Right renal cortex interstitium (tissue), 3 donors: ENCODE data around the gene RAB4B. TPM values are rescaled to one million over a fixed set of nuclear protein-coding genes. Genes with fewer than 3 reads are reported as not detected.
A peak's percentile ranks its signal among the peaks of the same experiment; 100 is the strongest.
"Not testable (repeated sequence)": the region's sequence is repeated elsewhere in the genome, so short reads cannot be mapped to it uniquely, and the experiment has no call there.

ENCODE experiments used
- DNase-seq, 3 donors: peaks; one replicate each; pipeline ENCODE4 v3.0.0-alpha.2; 2013; ENCODE audit warnings: low read depth in 3 of 3, low spot score in 2 of 3
- polyA plus RNA-seq, 3 donors: library from polyadenylated mRNA; unstranded; fragments of 120-200 nt; gene quantifications; one replicate each; pipeline ENCODE4 v1.2.1, GENCODE V29; 2013; ENCODE audit not compliant: insufficient read length in 3 of 3

Gene RAB4B
- polyA plus RNA-seq, 3 donors, result 7.5 to 9.0 (median 8.8) TPM

DNA sequence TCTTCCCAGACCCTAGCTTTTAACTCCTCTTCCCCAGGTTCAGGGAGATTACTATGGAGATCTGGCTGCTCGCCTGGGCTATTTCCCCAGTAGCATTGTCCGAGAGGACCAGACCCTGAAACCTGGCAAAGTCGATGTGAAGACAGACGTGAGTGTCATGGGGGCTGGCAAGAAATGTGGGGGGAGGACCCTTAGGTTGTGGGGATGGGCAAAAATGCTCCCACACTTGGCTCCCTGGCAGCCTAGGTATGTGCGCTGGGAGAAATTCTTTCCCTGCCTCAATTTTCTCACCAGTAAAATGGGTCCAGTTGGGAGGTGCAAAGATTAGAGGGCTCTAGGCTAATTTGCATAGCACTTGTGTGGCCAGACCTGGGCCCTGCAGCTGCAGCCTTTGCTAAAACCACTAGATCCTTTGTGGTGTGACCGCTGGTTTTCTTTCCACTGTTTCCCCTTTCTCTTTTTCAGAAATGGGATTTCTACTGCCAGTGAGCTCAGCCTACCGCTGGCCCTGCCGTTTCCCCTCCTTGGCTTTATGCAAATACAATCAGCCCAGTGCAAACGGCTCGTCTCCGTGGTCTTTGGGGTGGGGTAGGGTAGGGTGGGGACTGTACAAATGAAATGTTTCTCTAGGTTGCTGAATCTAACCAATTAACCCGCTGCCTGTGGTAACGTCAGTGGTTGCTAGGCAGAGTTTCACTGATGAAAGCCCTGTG lies 959 bp upstream of the RAB4B start:
- peak; percentile 85 to 89 (median 89) for DNase-seq

DNA sequence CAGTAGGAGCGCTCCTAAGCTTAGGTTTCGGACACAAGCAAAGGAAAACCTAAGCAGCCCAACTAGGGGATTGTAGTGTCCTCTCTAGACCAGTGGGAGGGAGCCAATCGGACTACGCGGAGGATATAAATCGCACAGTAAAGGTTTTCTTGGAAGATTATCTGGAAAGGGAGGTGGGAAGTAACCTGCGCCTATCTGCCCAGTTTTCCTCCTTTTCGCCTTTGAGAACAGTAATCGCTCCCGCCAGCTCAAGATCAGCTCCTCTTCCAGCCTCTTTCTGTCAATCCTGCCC lies 456 bp upstream of the RAB4B start:
- DNase-seq, result no peak

DNA sequence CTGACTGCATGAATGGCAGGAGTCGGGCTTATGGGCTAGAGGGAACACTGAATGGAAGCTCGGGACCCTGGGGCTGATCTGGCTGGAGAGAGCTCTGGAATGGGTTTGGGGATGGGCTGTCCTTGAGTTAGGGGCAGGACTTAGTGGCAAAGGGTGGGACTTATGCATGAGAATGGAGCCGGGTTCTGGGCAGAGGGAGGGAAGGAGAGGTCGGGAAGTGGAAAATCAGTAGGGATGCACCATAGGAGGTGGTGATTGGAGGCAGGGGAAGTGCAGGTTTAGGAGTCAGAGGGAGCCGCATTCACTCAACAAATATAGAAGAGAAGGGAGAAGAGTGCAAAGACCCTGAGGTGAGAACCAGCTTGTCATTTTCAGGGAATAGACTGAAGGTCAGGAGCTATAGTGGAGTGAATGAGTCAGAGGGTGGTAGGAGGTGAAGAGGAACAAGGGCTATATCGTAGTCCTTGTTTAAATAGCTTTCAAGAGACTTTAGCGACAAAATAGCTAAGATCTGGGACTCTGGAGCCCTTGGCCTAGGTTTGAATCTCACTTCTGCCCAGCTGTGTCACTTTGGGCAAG lies 748 bp downstream of the RAB4B start:
- DNase-seq, result no peak

DNA sequence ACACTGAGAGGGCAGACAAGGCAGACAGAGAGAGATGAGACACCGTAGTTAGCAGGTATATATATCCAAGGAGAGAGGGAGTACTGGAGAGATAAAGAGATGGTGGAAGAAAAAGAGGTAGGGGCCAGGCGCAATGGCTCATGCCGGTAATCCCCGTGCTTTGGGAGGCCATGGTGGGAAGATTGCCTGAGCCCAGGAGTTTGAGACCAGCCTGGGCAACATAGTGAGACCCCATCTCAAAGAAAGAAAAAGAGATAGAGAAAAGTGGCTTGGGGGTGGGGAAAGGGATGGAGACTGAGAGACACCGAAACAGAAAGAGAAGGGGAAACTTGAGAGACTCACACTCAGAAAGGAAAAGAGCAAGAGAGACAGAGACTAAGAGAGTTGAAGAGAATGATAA lies 2.5 kb downstream of the RAB4B start:
- DNase-seq, result no peak

DNA sequence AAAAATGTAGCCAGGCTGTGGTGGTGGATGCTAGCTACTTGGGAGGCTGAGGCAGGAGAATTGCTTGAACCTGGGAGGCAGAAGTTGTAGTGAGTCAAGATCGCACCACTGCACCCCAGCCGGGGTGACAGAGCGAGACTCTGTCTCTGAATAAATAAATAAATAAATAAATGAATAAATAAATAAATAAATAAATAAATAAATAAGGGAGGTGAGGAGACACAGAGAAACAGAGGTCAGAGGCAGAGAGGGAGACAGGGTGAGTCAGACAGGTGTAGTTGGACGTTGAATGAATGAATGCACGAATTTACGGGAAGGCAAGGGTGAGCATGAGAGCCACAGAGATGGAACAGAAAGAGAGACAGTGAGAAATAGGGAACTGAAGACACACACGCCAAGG lies 3.1 kb downstream of the RAB4B start:
- no peak for DNase-seq

DNA sequence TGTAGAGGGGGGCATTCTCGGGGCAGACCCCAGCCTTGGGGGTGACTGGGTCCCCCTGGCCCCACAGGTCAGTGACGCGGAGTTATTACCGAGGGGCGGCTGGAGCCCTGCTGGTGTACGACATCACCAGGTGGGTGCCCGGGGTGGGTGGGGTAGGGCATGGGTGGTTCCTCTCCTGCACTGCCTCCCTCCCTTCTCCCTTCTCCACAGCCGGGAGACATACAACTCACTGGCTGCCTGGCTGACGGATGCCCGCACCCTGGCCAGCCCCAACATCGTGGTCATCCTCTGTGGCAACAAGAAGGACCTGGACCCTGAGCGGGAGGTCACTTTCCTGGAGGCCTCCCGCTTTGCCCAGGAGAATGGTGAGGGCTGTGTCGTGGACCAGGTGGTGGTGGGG lies 5.7 kb downstream of the RAB4B start:
- DNase-seq, result no peak

DNA sequence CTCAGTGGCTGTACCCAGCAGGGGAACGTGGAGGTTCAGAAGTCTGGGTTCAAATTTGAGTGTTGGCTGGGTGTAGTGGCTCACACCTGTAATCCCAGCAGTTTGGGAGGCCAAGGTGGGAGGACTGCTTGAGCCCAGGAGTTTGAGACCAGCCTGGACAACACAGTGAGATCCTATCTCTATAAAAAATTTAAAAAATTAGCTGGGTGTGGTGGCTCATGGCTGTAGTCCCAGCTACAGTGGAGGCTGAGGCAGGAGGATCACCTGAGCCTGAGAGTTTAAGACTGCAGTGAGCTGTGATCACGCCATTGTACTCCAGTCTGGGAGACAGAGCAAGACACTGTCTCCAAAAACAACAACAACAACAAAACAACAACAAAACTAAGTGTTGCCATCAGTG lies 6.1 kb downstream of the RAB4B start:
- DNase-seq, result not testable (repeated sequence)

DNA sequence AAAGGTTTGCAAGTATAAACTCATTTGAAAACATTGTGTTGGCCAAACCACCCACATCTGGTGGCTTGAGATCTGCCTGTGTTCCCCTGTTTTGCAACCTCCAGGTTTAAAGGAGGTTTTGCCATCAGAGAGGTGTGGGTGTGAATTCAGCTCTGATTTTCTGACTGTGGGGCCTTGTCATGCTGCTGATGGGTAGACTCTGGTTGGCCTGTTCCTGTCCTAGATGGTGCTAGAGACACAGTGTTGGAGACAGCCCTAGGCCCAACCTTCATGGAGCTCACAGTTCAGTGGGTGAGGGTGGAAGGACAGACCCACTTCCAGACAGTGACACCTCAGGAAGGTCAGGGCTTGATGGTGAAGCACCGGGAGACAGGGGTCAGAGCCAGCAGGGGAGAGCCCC lies 7.5 kb downstream of the RAB4B start:
- DNase-seq, result no peak

DNA sequence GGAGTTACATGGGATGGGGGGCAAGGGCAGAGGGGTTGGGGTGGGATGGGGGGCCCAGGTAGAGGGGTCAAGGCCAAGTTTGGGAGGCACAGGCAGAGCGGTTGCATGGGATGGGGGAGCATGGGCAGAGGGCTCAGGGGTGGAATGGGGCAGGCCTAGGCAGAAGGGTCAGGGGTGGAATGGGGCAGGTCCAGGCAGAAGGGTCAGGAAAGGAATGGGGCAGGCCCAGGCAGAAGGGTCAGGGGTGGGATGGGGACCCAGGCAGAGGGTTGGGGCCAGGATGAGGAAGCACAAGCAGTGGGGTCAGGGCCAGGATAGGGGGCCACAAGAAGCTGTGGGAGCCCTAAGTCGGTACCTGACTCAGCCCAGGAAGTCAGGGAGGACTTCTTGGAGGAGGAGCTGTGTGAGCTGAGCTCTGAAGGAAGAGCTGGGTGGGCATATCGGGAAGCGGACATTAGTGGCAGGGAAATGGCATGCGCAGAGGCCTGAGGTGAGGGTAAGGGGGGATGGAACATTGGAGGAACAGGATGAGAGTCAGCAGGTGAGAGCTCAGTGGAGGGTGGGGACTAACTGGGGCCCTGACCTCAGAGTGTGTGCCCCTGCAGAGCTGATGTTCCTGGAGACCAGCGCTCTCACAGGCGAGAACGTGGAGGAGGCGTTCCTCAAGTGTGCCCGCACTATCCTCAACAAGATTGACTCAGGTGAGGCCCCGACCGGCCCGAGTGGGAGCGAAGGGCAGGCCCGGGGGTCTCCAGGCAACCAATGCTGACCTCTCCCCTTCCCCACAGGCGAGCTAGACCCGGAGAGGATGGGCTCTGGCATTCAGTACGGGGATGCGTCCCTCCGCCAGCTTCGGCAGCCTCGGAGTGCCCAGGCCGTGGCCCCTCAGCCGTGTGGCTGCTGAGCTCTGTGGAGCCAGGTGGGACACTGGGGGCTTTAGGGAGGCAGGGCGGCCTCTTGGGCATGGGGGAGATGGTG lies 8.3 kb downstream of the RAB4B start:
- no peak for DNase-seq

DNA sequence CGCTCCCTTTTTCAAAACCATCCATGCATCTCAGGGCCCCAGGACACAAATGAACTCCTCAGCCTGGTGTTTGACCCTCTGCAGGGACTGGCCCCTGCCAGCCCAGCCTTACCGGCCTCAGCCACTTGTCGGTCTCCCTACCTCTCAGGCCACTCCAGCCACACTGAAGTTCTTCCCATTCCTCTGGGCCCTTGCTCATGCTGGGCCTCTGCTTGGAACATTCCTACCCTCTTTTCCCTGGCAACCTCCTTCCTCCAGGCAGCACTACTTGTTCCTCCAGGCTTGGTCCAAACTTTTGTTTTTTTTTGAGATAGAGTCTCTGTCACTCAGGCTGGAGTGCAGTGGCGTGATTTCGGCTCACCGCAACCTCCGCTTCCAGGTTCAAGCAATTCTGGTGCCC lies 13.3 kb downstream of the RAB4B start:
- no peak for DNase-seq

DNA sequence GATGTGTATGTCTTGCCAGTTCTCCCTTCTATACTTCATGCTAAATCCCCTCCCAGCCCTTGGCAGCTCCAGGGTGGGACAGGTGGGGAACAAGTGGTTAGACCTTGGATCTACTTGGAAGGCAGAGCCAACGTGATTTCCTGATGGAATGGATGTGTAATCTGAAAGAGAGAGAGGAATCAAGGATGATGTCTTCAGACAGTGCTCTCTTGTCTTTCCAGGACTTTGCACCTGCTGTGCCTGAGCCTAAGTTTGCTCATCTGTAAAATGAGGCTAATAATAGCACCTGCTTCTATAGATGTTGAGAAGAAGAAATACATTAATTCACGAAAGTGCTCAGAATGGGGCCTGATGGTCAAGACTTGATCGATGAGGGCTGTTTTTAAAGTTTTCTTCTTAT lies 13.9 kb downstream of the RAB4B start:
- DNase-seq, result no peak

DNA sequence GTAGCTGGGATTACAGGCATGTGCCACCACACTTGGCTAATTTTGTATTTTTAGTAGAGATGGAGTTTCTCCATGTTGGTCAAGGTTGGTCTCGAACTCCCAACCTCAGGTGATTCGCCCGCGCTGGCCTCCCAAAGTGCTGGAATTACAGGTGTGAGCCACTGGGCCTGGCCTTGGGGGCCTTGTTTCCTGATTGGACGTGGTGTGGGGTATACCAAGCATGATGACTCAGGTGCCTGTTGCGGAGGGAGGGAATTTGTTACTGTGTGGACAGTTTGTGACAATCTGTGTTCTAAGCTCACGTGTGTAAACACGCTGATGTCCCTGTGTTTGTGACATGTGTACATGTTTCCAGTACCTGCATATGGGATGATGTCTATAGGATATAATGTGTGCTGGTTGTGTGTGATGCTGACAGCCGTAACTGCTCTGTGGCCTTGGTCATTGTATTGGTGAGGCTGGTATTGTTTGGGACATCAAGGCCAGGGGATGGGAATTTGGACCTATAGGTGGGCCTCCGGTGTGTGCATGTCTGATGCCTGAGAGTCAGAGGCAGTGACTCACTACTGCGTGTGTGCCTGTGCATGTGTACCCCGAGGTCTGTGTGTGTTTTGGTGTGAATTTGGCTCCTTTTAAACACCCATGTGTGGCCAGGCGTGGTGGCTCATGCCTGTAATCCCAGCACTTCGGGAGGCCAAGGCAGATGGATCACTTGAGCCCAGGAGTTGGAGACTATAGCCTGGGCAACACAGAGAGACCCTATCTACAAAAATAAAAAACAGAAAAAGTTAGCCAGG lies 19.3 kb downstream of the RAB4B start:
- DNase-seq, result no peak

DNA sequence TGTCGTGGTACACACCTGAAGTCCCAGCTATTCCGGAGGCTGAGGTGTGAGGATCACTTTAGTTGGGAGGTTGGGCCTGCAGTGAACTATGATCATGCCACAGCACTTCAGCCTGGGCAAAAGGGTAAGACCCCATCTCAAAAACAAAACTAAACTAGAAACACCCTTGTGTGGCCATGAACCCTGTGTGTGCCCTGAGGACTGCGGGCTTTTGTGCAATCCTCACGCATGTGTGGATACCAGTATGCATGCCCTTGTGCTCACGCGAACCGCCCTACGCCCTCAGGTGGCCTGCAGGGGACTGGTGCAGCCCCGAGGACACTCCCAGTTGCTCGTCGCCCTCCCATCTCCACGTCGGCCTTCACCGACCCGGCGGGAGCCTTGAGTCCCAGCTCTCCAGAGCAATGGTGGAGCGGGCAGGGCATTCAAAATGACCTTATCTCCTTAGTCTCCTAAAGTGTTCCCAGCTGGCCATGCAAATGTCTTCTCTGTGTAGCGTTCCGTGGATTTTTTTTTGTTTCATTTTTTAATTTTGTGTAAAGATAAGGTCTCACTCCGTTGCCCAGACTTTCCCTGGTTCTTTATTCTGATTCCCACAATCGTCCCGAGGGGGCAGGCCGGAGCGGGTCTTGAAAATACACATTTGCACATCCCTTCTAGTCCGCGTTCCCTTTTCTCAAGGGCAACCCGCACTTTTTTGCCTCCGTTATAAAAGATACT lies 20.1 kb downstream of the RAB4B start:
- no peak for DNase-seq

DNA sequence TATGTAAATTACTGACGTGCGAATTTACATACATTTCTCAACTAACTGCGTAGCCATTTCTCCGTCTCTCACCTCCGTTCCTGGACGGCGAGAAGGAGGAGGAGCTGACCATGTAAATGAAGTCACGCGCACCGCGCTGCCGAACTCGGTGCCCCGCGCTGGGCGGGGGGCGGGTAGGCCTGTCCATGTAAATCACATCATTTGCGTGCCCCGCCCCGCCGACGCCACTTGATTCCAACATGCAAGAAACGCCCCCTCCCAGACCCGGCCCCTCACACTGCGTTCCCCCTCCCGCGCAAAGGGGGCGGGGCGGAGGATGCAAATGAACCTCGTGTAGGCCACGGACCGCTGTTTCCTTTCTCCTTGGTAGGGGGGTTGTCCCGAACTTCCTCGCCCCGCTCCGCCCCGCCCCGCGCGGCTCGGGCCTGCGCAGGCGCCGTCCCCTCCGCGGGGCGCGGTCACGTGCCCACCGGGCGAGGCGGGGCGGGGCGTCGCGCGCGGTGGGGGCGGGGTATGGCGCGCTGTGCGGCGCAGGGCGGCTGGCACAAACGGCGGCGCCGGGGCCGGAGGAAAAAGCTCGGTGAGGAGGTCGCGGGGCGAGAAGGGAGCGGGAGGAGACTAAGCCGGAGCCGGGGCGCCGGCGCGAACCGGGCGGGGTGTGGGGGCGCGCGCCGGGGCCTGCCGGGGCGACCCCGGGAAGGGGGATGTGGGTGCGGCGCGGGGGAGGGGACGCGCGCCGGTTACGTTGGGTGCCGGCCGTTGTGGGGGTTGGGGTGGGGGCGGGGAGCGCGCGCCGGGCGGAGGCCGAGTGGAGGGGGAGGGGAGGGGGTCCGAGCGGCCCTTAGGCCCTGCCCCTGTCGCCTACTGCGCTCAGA lies 20.9 kb downstream of the RAB4B start, which contains the start of gene EGLN2:
EGLN2 (plus strand) TSS at position 509 of the 875 bp plus-strand sequence. CDS start 1,382 bp downstream, outside the sequence.
- peak; percentile 95 to 100 (median 100) for DNase-seq

DNA sequence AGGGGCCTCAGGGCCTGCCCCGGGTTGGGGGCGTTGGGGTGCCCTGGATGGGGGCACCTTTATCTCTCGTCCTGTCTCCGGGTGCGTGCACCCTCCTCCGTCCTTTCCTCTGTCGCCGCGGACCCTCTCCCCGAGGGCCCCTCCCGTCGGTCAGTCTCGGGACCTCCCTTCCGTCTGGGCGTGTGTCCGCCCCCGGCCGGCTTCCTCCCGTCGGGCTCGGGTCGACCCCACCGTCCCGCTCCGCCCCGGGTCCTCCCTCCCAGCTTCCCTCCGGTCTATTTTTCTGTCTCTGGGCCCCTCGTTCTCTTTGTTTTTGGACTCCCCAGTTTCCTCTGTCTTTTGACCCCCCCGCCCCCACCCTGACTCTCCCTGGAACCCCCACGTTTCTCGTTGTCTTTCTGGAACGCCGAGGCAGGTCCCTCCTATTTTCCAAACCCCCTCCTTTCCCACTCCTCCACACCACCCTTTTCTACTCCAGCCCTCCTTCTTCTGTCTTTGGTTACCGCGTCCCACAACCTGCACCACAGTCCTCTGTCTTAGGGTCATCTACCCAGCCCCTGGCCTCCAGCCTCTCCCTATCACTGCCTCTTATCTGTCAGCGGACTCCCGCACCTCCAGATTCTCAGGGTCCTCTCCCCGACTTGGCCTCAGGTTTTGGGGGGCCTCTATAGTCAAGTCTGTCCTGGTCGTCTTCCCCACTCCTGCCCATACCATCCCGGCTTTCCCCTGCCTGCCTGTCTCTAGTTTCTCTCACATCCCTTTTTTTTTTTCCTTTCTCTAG lies 21.7 kb downstream of the RAB4B start:
- DNase-seq, result no peak

DNA sequence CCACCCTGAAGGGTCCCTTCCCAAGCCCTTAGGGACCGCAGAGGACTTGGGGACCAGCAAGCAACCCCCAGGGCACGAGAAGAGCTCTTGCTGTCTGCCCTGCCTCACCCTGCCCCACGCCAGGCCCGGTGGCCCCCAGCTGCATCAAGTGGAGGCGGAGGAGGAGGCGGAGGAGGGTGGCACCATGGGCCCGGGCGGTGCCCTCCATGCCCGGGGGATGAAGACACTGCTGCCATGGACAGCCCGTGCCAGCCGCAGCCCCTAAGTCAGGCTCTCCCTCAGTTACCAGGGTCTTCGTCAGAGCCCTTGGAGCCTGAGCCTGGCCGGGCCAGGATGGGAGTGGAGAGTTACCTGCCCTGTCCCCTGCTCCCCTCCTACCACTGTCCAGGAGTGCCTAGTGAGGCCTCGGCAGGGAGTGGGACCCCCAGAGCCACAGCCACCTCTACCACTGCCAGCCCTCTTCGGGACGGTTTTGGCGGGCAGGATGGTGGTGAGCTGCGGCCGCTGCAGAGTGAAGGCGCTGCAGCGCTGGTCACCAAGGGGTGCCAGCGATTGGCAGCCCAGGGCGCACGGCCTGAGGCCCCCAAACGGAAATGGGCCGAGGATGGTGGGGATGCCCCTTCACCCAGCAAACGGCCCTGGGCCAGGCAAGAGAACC lies 22.4 kb downstream of the RAB4B start:
- DNase-seq, result no peak

DNA sequence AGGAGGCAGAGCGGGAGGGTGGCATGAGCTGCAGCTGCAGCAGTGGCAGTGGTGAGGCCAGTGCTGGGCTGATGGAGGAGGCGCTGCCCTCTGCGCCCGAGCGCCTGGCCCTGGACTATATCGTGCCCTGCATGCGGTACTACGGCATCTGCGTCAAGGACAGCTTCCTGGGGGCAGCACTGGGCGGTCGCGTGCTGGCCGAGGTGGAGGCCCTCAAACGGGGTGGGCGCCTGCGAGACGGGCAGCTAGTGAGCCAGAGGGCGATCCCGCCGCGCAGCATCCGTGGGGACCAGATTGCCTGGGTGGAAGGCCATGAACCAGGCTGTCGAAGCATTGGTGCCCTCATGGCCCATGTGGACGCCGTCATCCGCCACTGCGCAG lies 22.9 kb downstream of the RAB4B start:
- DNase-seq, result no peak
